Measurements from ENCODE around the gene SH2D6. TPM values are rescaled to one million over a fixed set of nuclear protein-coding genes. Genes with fewer than 3 reads are reported as not detected.

SH2D6 gene
- total and polyA plus RNA-seq, 2 of the 8 experiments (the other 6 are each of a cell fraction or from before 2014, with no cell fraction given) = 0.42 TPM; not detected in 1

DNA sequence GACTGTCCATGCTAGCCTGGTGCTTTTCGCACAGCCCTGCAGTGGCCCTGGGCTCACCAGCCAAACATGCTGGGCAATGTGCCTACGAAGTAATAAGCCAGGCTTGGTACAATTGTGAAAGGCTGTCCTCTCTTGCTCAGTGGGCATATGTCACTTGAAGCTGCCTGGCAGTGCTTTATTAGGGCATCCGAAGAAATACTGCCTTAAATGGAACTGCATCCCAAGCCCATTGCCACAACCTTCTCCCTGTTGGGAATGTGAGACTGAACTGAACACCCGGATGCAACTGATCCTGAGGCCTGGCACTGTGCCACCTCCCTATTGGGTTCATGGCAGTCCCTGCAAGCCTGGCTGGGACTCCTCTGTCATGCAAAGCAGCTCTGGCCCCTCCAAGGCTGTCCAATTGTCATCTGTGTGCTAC, 24.2 kb upstream of the SH2D6 start:
- CTCF ChIA-PET (ENCODE audit: partially characterized antibody) = interaction anchor here (0.6 to 8.6 kb wide), 7 partner anchors 10 to 330 kb away, joined by 3 to 102 read pairs (median 10); partner anchors contain the start of gene SH2D6
- TF ChIP-seq PHF8 (conservative IDR thresholded peaks at IDR 0.05; ENCODE audit: low read depth, low read length) = no peak
- TF ChIP-seq SP1 (IDR thresholded peaks at IDR 0.05; ENCODE audit: low read depth, low read length) = no peak
- TF ChIP-seq POU5F1 (IDR thresholded peaks at IDR 0.05; ENCODE audit: low read depth, low read length) = no peak
- no peak for TF ChIP-seq POLR2A (IDR thresholded peaks at IDR 0.05; ENCODE audit: control extremely low read depth in 1 of 2, low read depth in 2 of 2, low read length in 2 of 2)
- TF ChIP-seq, protein P1, sequence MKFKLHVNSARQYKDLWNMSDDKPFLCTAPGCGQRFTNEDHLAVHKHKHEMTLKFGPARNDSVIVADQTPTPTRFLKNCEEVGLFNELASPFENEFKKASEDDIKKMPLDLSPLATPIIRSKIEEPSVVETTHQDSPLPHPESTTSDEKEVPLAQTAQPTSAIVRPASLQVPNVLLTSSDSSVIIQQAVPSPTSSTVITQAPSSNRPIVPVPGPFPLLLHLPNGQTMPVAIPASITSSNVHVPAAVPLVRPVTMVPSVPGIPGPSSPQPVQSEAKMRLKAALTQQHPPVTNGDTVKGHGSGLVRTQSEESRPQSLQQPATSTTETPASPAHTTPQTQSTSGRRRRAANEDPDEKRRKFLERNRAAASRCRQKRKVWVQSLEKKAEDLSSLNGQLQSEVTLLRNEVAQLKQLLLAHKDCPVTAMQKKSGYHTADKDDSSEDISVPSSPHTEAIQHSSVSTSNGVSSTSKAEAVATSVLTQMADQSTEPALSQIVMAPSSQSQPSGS (IDR thresholded peaks at IDR 0.05; ENCODE audit: low read length) = no peak
- no peak for TF ChIP-seq SIRT6 (IDR thresholded peaks at IDR 0.05; ENCODE audit: low read length)
- no peak for TF ChIP-seq ASH2L (IDR thresholded peaks at IDR 0.05; ENCODE audit: low read length)
- TF ChIP-seq, protein P2, sequence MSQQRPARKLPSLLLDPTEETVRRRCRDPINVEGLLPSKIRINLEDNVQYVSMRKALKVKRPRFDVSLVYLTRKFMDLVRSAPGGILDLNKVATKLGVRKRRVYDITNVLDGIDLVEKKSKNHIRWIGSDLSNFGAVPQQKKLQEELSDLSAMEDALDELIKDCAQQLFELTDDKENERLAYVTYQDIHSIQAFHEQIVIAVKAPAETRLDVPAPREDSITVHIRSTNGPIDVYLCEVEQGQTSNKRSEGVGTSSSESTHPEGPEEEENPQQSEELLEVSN (IDR thresholded peaks at IDR 0.05) = no peak
- no peak for TF ChIP-seq TCF12 (IDR thresholded peaks at IDR 0.05; ENCODE audit: low read depth, low read length)
- no peak for TF ChIP-seq SP2 (IDR thresholded peaks at IDR 0.05; ENCODE audit: low read length)
- no peak for TF ChIP-seq FOSL1 (IDR thresholded peaks at IDR 0.05; ENCODE audit: insufficient read depth, low read depth, low read length)
- no peak for TF ChIP-seq RBBP5 (IDR thresholded peaks at IDR 0.05; ENCODE audit: borderline replicate concordance, low read depth, low read length)
- no peak for TF ChIP-seq KDM4A (IDR thresholded peaks at IDR 0.05; ENCODE audit: low read depth, low read length, severe bottlenecking)

More for the DNA sequence above, 24.2 kb upstream of the SH2D6 start:
- no peak overlapping the region for H3K27ac ChIP-seq (ENCODE audit: low read depth, low read length)
- H2AK5ac ChIP-seq (ENCODE audit: low read depth, low read length) = no peak overlapping the region
- no peak overlapping the region for H2AFZ ChIP-seq (ENCODE audit: low read length)
- H3K4ac ChIP-seq (replicated peaks; ENCODE audit: insufficient read length, low read depth, low read length) = no peak overlapping the region
- peaks cover 0 to 6% (median 3%) of the 10 kb centered on the region in 4 experiments; a peak in 4 of 7 replicates for H3K4me1 ChIP-seq (replicated peaks in 1 of 4; ENCODE audit: control insufficient read depth in 3 of 4, insufficient read depth in 4 of 4, low read length in 3 of 4)
- no peak overlapping the region; the same call in 1 of the 2 replicates for H2BK15ac ChIP-seq (ENCODE audit: low read length)
- H3K9me3 ChIP-seq (ENCODE audit: insufficient read depth in 2 of 2, low read depth in 1 of 2, low read length in 1 of 2) = no peaks in the 10 kb centered on the region
- no peaks in the 10 kb centered on the region for H3K79me2 ChIP-seq (ENCODE audit: control insufficient read depth in 1 of 2, insufficient read depth in 2 of 2, low read length in 2 of 2)
- no peak overlapping the region for H4K5ac ChIP-seq (ENCODE audit: insufficient read length, low read depth, low read length)
- DNase-seq (ENCODE audit: low read depth in 1 of 2, low spot score in 2 of 2) (no peak), FAIRE-seq (no peak)
- no peaks in the 10 kb centered on the region for H3K79me1 ChIP-seq (ENCODE audit: low read depth, low read length)
- no peak overlapping the region for H3K9ac ChIP-seq (replicated peaks in 1 of 4; ENCODE audit: extremely low read depth in 1 of 4, low read depth in 3 of 4, low read length in 3 of 4)
- POLR2A ChIA-PET (ENCODE audit: partially characterized antibody) = interaction anchor here (1.1 to 25.0 kb wide), 5 partner anchors 9 to 167 kb away, joined by 3 to 396 read pairs (median 3); partner anchors contain the start of genes ELMOD3, GGCX, MAT2A and RETSAT
- no peak overlapping the region for H4K8ac ChIP-seq (ENCODE audit: extremely low read depth, insufficient read depth, low read length)
- peaks cover 0 to 3% (median 0%) of the 10 kb centered on the region in 4 experiments; a peak in 2 of 8 replicates for H3K36me3 ChIP-seq (ENCODE audit: control insufficient read depth in 2 of 4, insufficient read depth in 4 of 4, low read length in 3 of 4)
- no peak overlapping the region for H2BK20ac ChIP-seq (ENCODE audit: low read length)
- H3K14ac ChIP-seq (ENCODE audit: insufficient read length) = no peak overlapping the region
- no peak overlapping the region for H3K56ac ChIP-seq (replicated peaks; ENCODE audit: insufficient read length, low read depth, low read length)
- H3K23ac ChIP-seq (ENCODE audit: insufficient read length) = no peak overlapping the region
- H2BK120ac ChIP-seq (replicated peaks; ENCODE audit: low read depth, low read length) = no peak overlapping the region
- no peak overlapping the region for H3K4me2 ChIP-seq (ENCODE audit: insufficient read depth in 1 of 2, low read depth in 2 of 2, low read length in 2 of 2)
- H4K20me1 ChIP-seq (replicated peaks in 1 of 2; ENCODE audit: control insufficient read depth in 1 of 2, insufficient read depth in 2 of 2, low read length in 2 of 2) = no peaks in the 10 kb centered on the region
- no peaks in the 10 kb centered on the region for H3K27me3 ChIP-seq (replicated peaks in 1 of 4; ENCODE audit: control insufficient read depth in 3 of 4, extremely low read depth in 1 of 4, insufficient read depth in 3 of 4, low read length in 3 of 4)
- H3K23me2 ChIP-seq (ENCODE audit: low read depth, low read length) = no peaks in the 10 kb centered on the region
- H3K4me3 ChIP-seq (ENCODE audit: extremely low read depth in 1 of 4, insufficient read depth in 2 of 4, low read depth in 3 of 4, low read length in 4 of 4) = no peak overlapping the region
- H4K91ac ChIP-seq (replicated peaks; ENCODE audit: insufficient read length, low read length) = no peak overlapping the region
- no peak overlapping the region for H3K18ac ChIP-seq (ENCODE audit: extremely low read depth, low read length)
- whole genome bisulfite sequencing, 2 experiments (ENCODE audit: extremely low coverage in 1 of 2, insufficient coverage in 1 of 2, insufficient read length in 1 of 2, insufficient replicate concordance in 2 of 2, low coverage in 1 of 2, low lambda C conversion rate in 2 of 2, missing lambda C conversion rate in 1 of 2) = 82% methylated on average over 4 of the region's 4 CpGs; no CpG with 5 or more reads in 1 of the 2 experiments
- no peak overlapping the region for H2BK12ac ChIP-seq (ENCODE audit: low read depth, low read length)
- H2BK5ac ChIP-seq (ENCODE audit: low read depth, low read length) = no peak overlapping the region

All from H1 (cell line).